ENCODE results near the gene DCAF17.

Gene DCAF17

DNA sequence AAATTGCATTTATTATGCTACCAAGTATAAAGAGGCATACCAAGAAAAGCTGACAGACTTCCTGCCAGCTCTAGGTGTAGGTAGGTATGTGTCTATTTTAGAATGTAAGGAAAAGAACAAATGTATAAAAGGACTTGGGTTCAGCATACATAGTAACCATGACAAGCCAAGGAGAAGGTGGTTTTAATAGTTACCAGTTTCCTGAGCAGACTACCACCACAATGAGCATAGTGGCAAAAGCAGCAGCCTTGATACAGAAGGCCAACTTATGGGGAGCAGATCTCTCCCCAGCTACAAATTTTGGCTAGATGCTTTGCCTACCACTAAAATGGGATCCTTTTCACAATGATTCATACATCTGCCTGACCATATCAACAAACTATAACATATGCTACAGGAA, 34.7 kb upstream of the DCAF17 start:
- Histone ChIP-seq H3K4me3 (ENCODE audit: low read depth, low read length) (no peak overlapping the region), H3K27ac (ENCODE audit: extremely low read depth, low read depth, low read length) (no peak overlapping the region), H3K9me3 (ENCODE audit: control insufficient read depth, insufficient read depth, low read depth, low read length) (no peaks in the 10 kb centered on the region), H3K36me3 (ENCODE audit: control insufficient read depth in 2 of 2, insufficient read depth in 1 of 2, low read length in 2 of 2) (no peaks in the 10 kb centered on the region; a peak in 1 of 3 replicates), H3K4me1 (ENCODE audit: control insufficient read depth, insufficient read depth, low read length) (no peaks in the 10 kb centered on the region)
- ChIA-PET CTCF (interaction anchor here (0.6 to 1.1 kb wide), 2 partner anchors 17 to 242 kb away, joined by 3 to 8 read pairs; no protein-coding TSS in a partner anchor), POLR2A (interaction anchor here (0.5 kb wide), 1 partner anchor 170 kb away, joined by 5 read pairs; no protein-coding TSS in a partner anchor)
- TF ChIP-seq ZFHX2 (tag by site-specific recombination; conservative IDR thresholded peaks at IDR 0.05), result no peak
- TF ChIP-seq ZNF266 (tag by site-specific recombination; IDR thresholded peaks at IDR 0.05; ENCODE audit: low read depth), result no peak
- TF ChIP-seq PRDM1 (tag by site-specific recombination; IDR thresholded peaks at IDR 0.05), result no peak
- TF ChIP-seq GLIS2 (tag by site-specific recombination; IDR thresholded peaks at IDR 0.05), result no peak
- no peak for TF ChIP-seq WT1 (tag by site-specific recombination; IDR thresholded peaks at IDR 0.05)
- no peak for TF ChIP-seq ZNF391 (tag by site-specific recombination; IDR thresholded peaks at IDR 0.05; ENCODE audit: borderline replicate concordance, low read depth)
- no peak for TF ChIP-seq ZNF560 (tag by site-specific recombination; IDR thresholded peaks at IDR 0.05; ENCODE audit: borderline replicate concordance)
- TF ChIP-seq, protein P1, sequence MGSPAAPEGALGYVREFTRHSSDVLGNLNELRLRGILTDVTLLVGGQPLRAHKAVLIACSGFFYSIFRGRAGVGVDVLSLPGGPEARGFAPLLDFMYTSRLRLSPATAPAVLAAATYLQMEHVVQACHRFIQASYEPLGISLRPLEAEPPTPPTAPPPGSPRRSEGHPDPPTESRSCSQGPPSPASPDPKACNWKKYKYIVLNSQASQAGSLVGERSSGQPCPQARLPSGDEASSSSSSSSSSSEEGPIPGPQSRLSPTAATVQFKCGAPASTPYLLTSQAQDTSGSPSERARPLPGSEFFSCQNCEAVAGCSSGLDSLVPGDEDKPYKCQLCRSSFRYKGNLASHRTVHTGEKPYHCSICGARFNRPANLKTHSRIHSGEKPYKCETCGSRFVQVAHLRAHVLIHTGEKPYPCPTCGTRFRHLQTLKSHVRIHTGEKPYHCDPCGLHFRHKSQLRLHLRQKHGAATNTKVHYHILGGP (tag by site-specific recombination; IDR thresholded peaks at IDR 0.05), result no peak
- TF ChIP-seq TCF7L2 (IDR thresholded peaks at IDR 0.05; ENCODE audit: borderline replicate concordance, low read depth, low read length), result no peak
- no peak for TF ChIP-seq YY1 (tag by site-specific recombination; IDR thresholded peaks at IDR 0.05)
- no peak for TF ChIP-seq ZNF677 (tag by site-specific recombination; IDR thresholded peaks at IDR 0.05)
- TF ChIP-seq SP7 (tag by site-specific recombination; IDR thresholded peaks at IDR 0.05), result no peak
- TF ChIP-seq ZNF341 (tag by site-specific recombination; IDR thresholded peaks at IDR 0.05; ENCODE audit: low read depth), result no peak
- no peak for TF ChIP-seq TRIM28 (IDR thresholded peaks at IDR 0.05; ENCODE audit: borderline replicate concordance, low read length)
- TF ChIP-seq, protein P2, sequence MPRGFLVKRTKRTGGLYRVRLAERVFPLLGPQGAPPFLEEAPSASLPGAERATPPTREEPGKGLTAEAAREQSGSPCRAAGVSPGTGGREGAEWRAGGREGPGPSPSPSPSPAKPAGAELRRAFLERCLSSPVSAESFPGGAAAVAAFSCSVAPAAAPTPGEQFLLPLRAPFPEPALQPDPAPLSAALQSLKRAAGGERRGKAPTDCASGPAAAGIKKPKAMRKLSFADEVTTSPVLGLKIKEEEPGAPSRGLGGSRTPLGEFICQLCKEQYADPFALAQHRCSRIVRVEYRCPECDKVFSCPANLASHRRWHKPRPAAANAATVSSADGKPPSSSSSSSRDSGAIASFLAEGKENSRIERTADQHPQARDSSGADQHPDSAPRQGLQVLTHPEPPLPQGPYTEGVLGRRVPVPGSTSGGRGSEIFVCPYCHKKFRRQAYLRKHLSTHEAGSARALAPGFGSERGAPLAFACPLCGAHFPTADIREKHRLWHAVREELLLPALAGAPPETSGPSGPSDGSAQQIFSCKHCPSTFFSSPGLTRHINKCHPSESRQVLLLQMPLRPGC (tag by site-specific recombination; IDR thresholded peaks at IDR 0.05), result no peak
- TF ChIP-seq, protein P3, sequence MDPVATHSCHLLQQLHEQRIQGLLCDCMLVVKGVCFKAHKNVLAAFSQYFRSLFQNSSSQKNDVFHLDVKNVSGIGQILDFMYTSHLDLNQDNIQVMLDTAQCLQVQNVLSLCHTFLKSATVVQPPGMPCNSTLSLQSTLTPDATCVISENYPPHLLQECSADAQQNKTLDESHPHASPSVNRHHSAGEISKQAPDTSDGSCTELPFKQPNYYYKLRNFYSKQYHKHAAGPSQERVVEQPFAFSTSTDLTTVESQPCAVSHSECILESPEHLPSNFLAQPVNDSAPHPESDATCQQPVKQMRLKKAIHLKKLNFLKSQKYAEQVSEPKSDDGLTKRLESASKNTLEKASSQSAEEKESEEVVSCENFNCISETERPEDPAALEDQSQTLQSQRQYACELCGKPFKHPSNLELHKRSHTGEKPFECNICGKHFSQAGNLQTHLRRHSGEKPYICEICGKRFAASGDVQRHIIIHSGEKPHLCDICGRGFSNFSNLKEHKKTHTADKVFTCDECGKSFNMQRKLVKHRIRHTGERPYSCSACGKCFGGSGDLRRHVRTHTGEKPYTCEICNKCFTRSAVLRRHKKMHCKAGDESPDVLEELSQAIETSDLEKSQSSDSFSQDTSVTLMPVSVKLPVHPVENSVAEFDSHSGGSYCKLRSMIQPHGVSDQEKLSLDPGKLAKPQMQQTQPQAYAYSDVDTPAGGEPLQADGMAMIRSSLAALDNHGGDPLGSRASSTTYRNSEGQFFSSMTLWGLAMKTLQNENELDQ (tag by site-specific recombination; IDR thresholded peaks at IDR 0.05; ENCODE audit: low read depth), result no peak
- TF ChIP-seq, protein P4, sequence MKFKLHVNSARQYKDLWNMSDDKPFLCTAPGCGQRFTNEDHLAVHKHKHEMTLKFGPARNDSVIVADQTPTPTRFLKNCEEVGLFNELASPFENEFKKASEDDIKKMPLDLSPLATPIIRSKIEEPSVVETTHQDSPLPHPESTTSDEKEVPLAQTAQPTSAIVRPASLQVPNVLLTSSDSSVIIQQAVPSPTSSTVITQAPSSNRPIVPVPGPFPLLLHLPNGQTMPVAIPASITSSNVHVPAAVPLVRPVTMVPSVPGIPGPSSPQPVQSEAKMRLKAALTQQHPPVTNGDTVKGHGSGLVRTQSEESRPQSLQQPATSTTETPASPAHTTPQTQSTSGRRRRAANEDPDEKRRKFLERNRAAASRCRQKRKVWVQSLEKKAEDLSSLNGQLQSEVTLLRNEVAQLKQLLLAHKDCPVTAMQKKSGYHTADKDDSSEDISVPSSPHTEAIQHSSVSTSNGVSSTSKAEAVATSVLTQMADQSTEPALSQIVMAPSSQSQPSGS (tag by site-specific recombination; IDR thresholded peaks at IDR 0.05; ENCODE audit: low read depth), result no peak
- TF ChIP-seq, protein P5, sequence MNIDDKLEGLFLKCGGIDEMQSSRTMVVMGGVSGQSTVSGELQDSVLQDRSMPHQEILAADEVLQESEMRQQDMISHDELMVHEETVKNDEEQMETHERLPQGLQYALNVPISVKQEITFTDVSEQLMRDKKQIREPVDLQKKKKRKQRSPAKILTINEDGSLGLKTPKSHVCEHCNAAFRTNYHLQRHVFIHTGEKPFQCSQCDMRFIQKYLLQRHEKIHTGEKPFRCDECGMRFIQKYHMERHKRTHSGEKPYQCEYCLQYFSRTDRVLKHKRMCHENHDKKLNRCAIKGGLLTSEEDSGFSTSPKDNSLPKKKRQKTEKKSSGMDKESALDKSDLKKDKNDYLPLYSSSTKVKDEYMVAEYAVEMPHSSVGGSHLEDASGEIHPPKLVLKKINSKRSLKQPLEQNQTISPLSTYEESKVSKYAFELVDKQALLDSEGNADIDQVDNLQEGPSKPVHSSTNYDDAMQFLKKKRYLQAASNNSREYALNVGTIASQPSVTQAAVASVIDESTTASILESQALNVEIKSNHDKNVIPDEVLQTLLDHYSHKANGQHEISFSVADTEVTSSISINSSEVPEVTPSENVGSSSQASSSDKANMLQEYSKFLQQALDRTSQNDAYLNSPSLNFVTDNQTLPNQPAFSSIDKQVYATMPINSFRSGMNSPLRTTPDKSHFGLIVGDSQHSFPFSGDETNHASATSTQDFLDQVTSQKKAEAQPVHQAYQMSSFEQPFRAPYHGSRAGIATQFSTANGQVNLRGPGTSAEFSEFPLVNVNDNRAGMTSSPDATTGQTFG (tag by site-specific recombination; IDR thresholded peaks at IDR 0.05; ENCODE audit: borderline replicate concordance), result no peak
- TF ChIP-seq, protein P6, sequence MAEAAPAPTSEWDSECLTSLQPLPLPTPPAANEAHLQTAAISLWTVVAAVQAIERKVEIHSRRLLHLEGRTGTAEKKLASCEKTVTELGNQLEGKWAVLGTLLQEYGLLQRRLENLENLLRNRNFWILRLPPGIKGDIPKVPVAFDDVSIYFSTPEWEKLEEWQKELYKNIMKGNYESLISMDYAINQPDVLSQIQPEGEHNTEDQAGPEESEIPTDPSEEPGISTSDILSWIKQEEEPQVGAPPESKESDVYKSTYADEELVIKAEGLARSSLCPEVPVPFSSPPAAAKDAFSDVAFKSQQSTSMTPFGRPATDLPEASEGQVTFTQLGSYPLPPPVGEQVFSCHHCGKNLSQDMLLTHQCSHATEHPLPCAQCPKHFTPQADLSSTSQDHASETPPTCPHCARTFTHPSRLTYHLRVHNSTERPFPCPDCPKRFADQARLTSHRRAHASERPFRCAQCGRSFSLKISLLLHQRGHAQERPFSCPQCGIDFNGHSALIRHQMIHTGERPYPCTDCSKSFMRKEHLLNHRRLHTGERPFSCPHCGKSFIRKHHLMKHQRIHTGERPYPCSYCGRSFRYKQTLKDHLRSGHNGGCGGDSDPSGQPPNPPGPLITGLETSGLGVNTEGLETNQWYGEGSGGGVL (tag by site-specific recombination; IDR thresholded peaks at IDR 0.05), result no peak

Data from HEK293 (cell line).